AG09309 (cell line): Measurements from ENCODE around the gene PAK1IP1.
"Not testable (repeated sequence)": the region's sequence is repeated elsewhere in the genome, so short reads cannot be mapped to it uniquely, and the experiment has no call there.

ENCODE experiments used
- DNase-seq: peaks from one replicate; pipeline ENCODE4 v3.0.0-alpha.2; 2010; ENCODE audit warnings: low read depth
- H3K4me3 ChIP-seq: 2 replicates; pipeline ENCODE4 v1.5.1; 2011; ENCODE audit warnings: mild to moderate bottlenecking, low read depth, low read length, moderate library complexity; ENCODE audit not compliant: control insufficient read depth
- CTCF ChIP-seq: IDR thresholded peaks from 2 replicates; pipeline ENCODE4 v1.5.1; 2011; ENCODE audit warnings: mild to moderate bottlenecking, low read depth, low read length, inconsistent platforms; ENCODE audit not compliant: insufficient read depth, control insufficient read depth; ENCODE audit errors: missing control alignments

Gene PAK1IP1

GRCh38 chr6:10730254-10730653, 35.5 kb downstream of the PAK1IP1 start:
- no peak for TF ChIP-seq CTCF
- DNase-seq = no peak
- H3K4me3 ChIP-seq = no peak overlapping the region

- peak; percentile 68 for DNase-seq
- H3K4me3 ChIP-seq = no peak overlapping the region
- TF ChIP-seq CTCF = no peak
Observed at GRCh38 chr6:10733151-10733715, 38.5 kb downstream of the PAK1IP1 start.

- DNase-seq = no peak
- H3K4me3 ChIP-seq = no peak overlapping the region
- no peak for TF ChIP-seq CTCF
Observed at GRCh38 chr6:10733863-10734262, 39.1 kb downstream of the PAK1IP1 start.

- H3K4me3 ChIP-seq = no peak overlapping the region
- no peak for TF ChIP-seq CTCF
- DNase-seq = no peak
Observed at GRCh38 chr6:10736731-10737130, 42.0 kb downstream of the PAK1IP1 start.

- TF ChIP-seq CTCF = no peak
- H3K4me3 ChIP-seq = no peak overlapping the region
- no peak for DNase-seq
Observed at GRCh38 chr6:10740061-10740460, 45.3 kb downstream of the PAK1IP1 start.

- DNase-seq, H3K4me3 ChIP-seq: not testable (repeated sequence)
Observed at GRCh38 chr6:10741643-10742042, 46.9 kb downstream of the PAK1IP1 start.

- no peak for TF ChIP-seq CTCF
- DNase-seq = no peak
- no peak overlapping the region for H3K4me3 ChIP-seq
Observed at GRCh38 chr6:10742251-10742650, 47.5 kb downstream of the PAK1IP1 start.
